IMR-90 (cell line): ENCODE results near the gene FNDC1. TPM values are rescaled to one million over a fixed set of nuclear protein-coding genes. Genes with fewer than 3 reads are reported as not detected.

Experiments used
- ATAC-seq: fragments of 200-7000 bp; cut with Tn5 transposase; 2 replicates; pipeline ENCODE4 v1.9.1; 2020; ENCODE audit warnings: low read depth, mild to moderate bottlenecking, moderate library complexity
- BruUV-seq: library from RNA; stranded (reverse); fragments of 400-500 nt; replicated peaks from 2 replicates; lab custom pipeline; 2021; lab: Mats Ljungman, UMichigan
- CTCF ChIA-PET: fragments of 300-600 bp; formaldehyde crosslinking; extraction: SDS; loops from one replicate; lab custom pipeline; 2021; ENCODE audit warnings: antibody characterized with exemption; lab: Yijun Ruan, JAX
- POLR2A ChIA-PET: fragments of 300-600 bp; sonication (Branson Sonifier 250); formaldehyde crosslinking; loops from one replicate; lab custom pipeline; 2022; ENCODE audit warnings: antibody characterized with exemption; ENCODE audit not compliant: unreplicated experiment; lab: Charles Lee
- DNase-seq: peaks from one replicate; pipeline ENCODE4 v3.0.0; 2013
- H2AFZ ChIP-seq: replicated peaks from 2 replicates; pipeline ENCODE3; 2013; ENCODE audit warnings: low read length, mild to moderate bottlenecking; ENCODE audit not compliant: poor library complexity
- H2AK5ac ChIP-seq: 2 replicates; pipeline ENCODE4 v1.6.1; 2013; ENCODE audit warnings: low read depth, low read length, inconsistent platforms
- H2AK9ac ChIP-seq: replicated peaks from 2 replicates; pipeline ENCODE3; 2013; ENCODE audit warnings: mild to moderate bottlenecking, low read depth, low read length, moderate library complexity; ENCODE audit not compliant: poor library complexity
- H2BK120ac ChIP-seq: 2 replicates; pipeline ENCODE4 v1.6.1; 2013; ENCODE audit warnings: low read depth, low read length, inconsistent platforms
- H2BK15ac ChIP-seq: 3 replicates; pipeline ENCODE4 v1.6.1; 2013; ENCODE audit warnings: low read depth, low read length, inconsistent platforms
- H2BK20ac ChIP-seq: 2 replicates; pipeline ENCODE4 v1.6.1; 2013; ENCODE audit warnings: low read depth, mild to moderate bottlenecking, inconsistent platforms, low read length, moderate library complexity
- H2BK5ac ChIP-seq: 2 replicates; pipeline ENCODE4 v1.6.1; 2013; ENCODE audit warnings: mild to moderate bottlenecking, low read depth, low read length, inconsistent platforms; ENCODE audit not compliant: poor library complexity, severe bottlenecking
- H3K14ac ChIP-seq: replicated peaks from 2 replicates; pipeline ENCODE4 v1.6.1; 2013; ENCODE audit warnings: low read depth, low read length, inconsistent platforms
- H3K18ac ChIP-seq: 2 replicates; pipeline ENCODE4 v1.6.1; 2013; ENCODE audit warnings: low read depth, low read length, control low read depth
- H3K23ac ChIP-seq: 2 replicates; pipeline ENCODE4 v1.6.1; 2013; ENCODE audit warnings: low read depth, low read length, inconsistent platforms
- H3K27ac ChIP-seq: 2 replicates; pipeline ENCODE4 v1.5.1; 2013; ENCODE audit warnings: mild to moderate bottlenecking, control low read depth, low read length; ENCODE audit not compliant: insufficient read depth
- H3K27me3 ChIP-seq: 2 replicates; pipeline ENCODE4 v1.6.1; 2013; ENCODE audit warnings: low read length; ENCODE audit not compliant: control insufficient read depth, insufficient read depth
- H3K36me3 ChIP-seq: 2 replicates; pipeline ENCODE4 v1.6.1; 2013; ENCODE audit warnings: low read length, mixed read lengths; ENCODE audit not compliant: control insufficient read depth, insufficient read depth
- H3K4ac ChIP-seq: 2 replicates; pipeline ENCODE4 v1.6.1; 2013; ENCODE audit warnings: low read depth, low read length, inconsistent platforms
- H3K4me1 ChIP-seq: 2 replicates; pipeline ENCODE4 v1.6.1; 2013; ENCODE audit warnings: low read length, mixed read lengths; ENCODE audit not compliant: control insufficient read depth, insufficient read depth
- H3K4me2 ChIP-seq: 2 replicates; pipeline ENCODE4 v1.6.1; 2013; ENCODE audit warnings: low read depth, mild to moderate bottlenecking, control low read depth, low read length, moderate library complexity
- H3K4me3 ChIP-seq: 2 replicates; pipeline ENCODE4 v1.5.1; 2013; ENCODE audit warnings: low read depth, mild to moderate bottlenecking, control low read depth, low read length, moderate library complexity; ENCODE audit not compliant: insufficient read depth
- H3K56ac ChIP-seq: 2 replicates; pipeline ENCODE4 v1.6.1; 2013; ENCODE audit warnings: low read length, inconsistent platforms; ENCODE audit not compliant: insufficient read depth; ENCODE audit errors: extremely low read depth
- H3K79me1 ChIP-seq, 2 experiments: 2 replicates each; pipeline ENCODE4 v1.6.1; 2013; ENCODE audit warnings: low read length in 2 of 2, inconsistent platforms in 1 of 2, low read depth in 1 of 2
- H3K9ac ChIP-seq: 2 replicates; pipeline ENCODE4 v1.6.1; 2013; ENCODE audit warnings: low read depth, low read length, control low read depth
- H3K9me1 ChIP-seq: 2 replicates; pipeline ENCODE4 v1.6.1; 2013; ENCODE audit warnings: low read length, inconsistent platforms; ENCODE audit not compliant: insufficient read depth
- H3K9me3 ChIP-seq: 2 replicates; pipeline ENCODE4 v1.6.1; 2013; ENCODE audit warnings: low read length; ENCODE audit not compliant: control insufficient read depth, insufficient read depth
- H4K20me1 ChIP-seq: 2 replicates; pipeline ENCODE4 v1.6.1; 2013; ENCODE audit warnings: low read length, inconsistent platforms; ENCODE audit not compliant: insufficient read depth
- H4K5ac ChIP-seq: 2 replicates; pipeline ENCODE4 v1.6.1; 2013; ENCODE audit warnings: mild to moderate bottlenecking, low read depth, low read length, control low read depth
- H4K8ac ChIP-seq, 2 experiments: 2 replicates each; pipeline ENCODE4 v1.6.1; 2013; ENCODE audit warnings: low read depth in 2 of 2, low read length in 2 of 2, control low read depth in 1 of 2, inconsistent platforms in 1 of 2
- H4K91ac ChIP-seq: 2 replicates; pipeline ENCODE4 v1.6.1; 2013; ENCODE audit warnings: low read depth, low read length, inconsistent platforms; ENCODE audit not compliant: insufficient read depth
- BHLHE40 ChIP-seq: fragments of 150-350 bp; IDR thresholded peaks from 2 replicates; pipeline ENCODE4 v1.6.1; 2016; ENCODE audit warnings: mild to moderate bottlenecking, low read depth, low read length
- CEBPB ChIP-seq: IDR thresholded peaks from 2 replicates; pipeline ENCODE4 v1.6.1; 2012; ENCODE audit warnings: low read depth, low read length, improper control_type of control experiment
- FOS ChIP-seq: fragments of 150-350 bp; IDR thresholded peaks from 2 replicates; pipeline ENCODE4 v1.6.1; 2016; ENCODE audit warnings: low read depth, low read length
- MAZ ChIP-seq: IDR thresholded peaks from 2 replicates; pipeline ENCODE4 v1.6.1; 2012; ENCODE audit warnings: low read depth, mild to moderate bottlenecking, low read length, improper control_type of control experiment, moderate library complexity, borderline replicate concordance
- MXI1 ChIP-seq: IDR thresholded peaks from 2 replicates; pipeline ENCODE4 v1.6.1; 2012; ENCODE audit warnings: low read depth, mild to moderate bottlenecking, low read length, moderate library complexity, borderline replicate concordance
- RAD21 ChIP-seq: IDR thresholded peaks from 2 replicates; pipeline ENCODE4 v1.6.1; 2012; ENCODE audit warnings: low read length, improper control_type of control experiment
- RCOR1 ChIP-seq: IDR thresholded peaks from 2 replicates; pipeline ENCODE4 v1.6.1; 2012; ENCODE audit warnings: mild to moderate bottlenecking, low read length, improper control_type of control experiment; ENCODE audit not compliant: insufficient replicate concordance
- RFX5 ChIP-seq: IDR thresholded peaks from 2 replicates; pipeline ENCODE4 v1.8.0; 2012; ENCODE audit warnings: low read depth, mild to moderate bottlenecking, low read length, moderate library complexity
- USF2 ChIP-seq: fragments of 150-350 bp; IDR thresholded peaks from 2 replicates; pipeline ENCODE4 v1.6.1; 2017; ENCODE audit warnings: mild to moderate bottlenecking, antibody characterized with exemption, low read length, low read depth
- WGBS, 2 experiments: methylation state at CpG; one replicate each; pipeline versions ENCODE4 v1.1.5 to v1.1.7; 2013; ENCODE audit warnings: missing lambda C conversion rate in 2 of 2; ENCODE audit not compliant: insufficient read length in 1 of 2; ENCODE audit errors: extremely low coverage in 2 of 2; 5-methylcytosine and 5-hydroxymethylcytosine counted together
- dilution Hi-C: fragments of 300-500 bp; cut with HindIII; formaldehyde crosslinking; loops from one replicate; pipeline ENCODE4 v1.14.3; 2018; ENCODE audit warnings: low sequenced_read_pairs; ENCODE audit not compliant: unreplicated experiment
- in situ Hi-C: fragments of 300-500 bp; cut with MboI; formaldehyde crosslinking; loops from 3 replicates; pipeline ENCODE4 v1.14.3; 2019; ENCODE audit warnings: low sequenced_read_pairs, inconsistent platforms, mixed read lengths
- intact Hi-C: fragments of 100-400 bp; cut with micrococcal nuclease; formaldehyde crosslinking; loops from 2 replicates; pipeline ENCODE4 v1.10.0; 2022
- polyA plus RNA-seq, 3 experiments: library from polyadenylated mRNA; depleted of rRNA; stranded (reverse); fragments of >200 nt; gene quantifications; 2 replicates each; pipeline ENCODE4 v1.2.3, GENCODE V29; 2012; ENCODE audit warnings: low replicate concordance in 1 of 3
- total RNA-seq: library from RNA; depleted of rRNA; stranded (reverse); fragments of >200 nt; gene quantifications from 2 replicates; pipeline ENCODE4 v1.2.3, GENCODE V29; 2012

The FNDC1 gene
- total and polyA plus RNA-seq, 2 of the 4 experiments (the other 2 are of a cell fraction) = 0.03 TPM; not detected in 1

GRCh38 chr6:159127701-159128100 is 41.5 kb upstream of the FNDC1 start:
- no peak overlapping the region for H3K23ac ChIP-seq
- no peak for DNase-seq
- no peaks in the 10 kb centered on the region for H3K4me1 ChIP-seq
- no peak overlapping the region for H2AFZ ChIP-seq
- H3K9ac ChIP-seq = no peak overlapping the region
- ChIA-PET POLR2A (no interaction called here), CTCF (no interaction called here)
- intact Hi-C loops = no loop called here
- no peak overlapping the region for H4K5ac ChIP-seq
- H3K27me3 ChIP-seq = peaks cover 21% of the 10 kb centered on the region
- H4K8ac ChIP-seq = no peak overlapping the region
- H3K9me1 ChIP-seq = no peaks in the 10 kb centered on the region
- no peak overlapping the region for H2BK15ac ChIP-seq
- no peak overlapping the region for H2BK20ac ChIP-seq
- no peak overlapping the region for H2AK9ac ChIP-seq
- no peaks in the 10 kb centered on the region for H4K20me1 ChIP-seq
- H3K14ac ChIP-seq = no peak overlapping the region
- no peak overlapping the region for H2AK5ac ChIP-seq
- H3K27ac ChIP-seq = no peak overlapping the region
- 68% methylated on average over 7 of the region's 12 CpGs; no CpG with 5 or more reads in 1 of the 2 experiments for WGBS, 2 experiments
- dilution Hi-C loops = no loop called here
- H2BK5ac ChIP-seq = no peak overlapping the region
- no peaks in the 10 kb centered on the region for H3K79me1 ChIP-seq
- H3K4me2 ChIP-seq = no peak overlapping the region
- no peak for TF ChIP-seq USF2
- TF ChIP-seq MAZ = no peak
- TF ChIP-seq CEBPB = no peak
- TF ChIP-seq BHLHE40 = no peak
- no peak for TF ChIP-seq RFX5
- no peak for TF ChIP-seq RAD21
- no peak for TF ChIP-seq MXI1
- TF ChIP-seq RCOR1 = no peak
- TF ChIP-seq FOS = no peak
- no peak overlapping the region for H4K91ac ChIP-seq
- no peak overlapping the region for H3K18ac ChIP-seq
- H3K56ac ChIP-seq = no peak overlapping the region
- H2BK120ac ChIP-seq = no peak overlapping the region
- no TSS peak for BruUV-seq
- H3K4ac ChIP-seq = no peak overlapping the region
- no peak for ATAC-seq
- no peak overlapping the region for H3K4me3 ChIP-seq
- in situ Hi-C loops = no loop called here
- no peaks in the 10 kb centered on the region for H3K36me3 ChIP-seq
- H3K9me3 ChIP-seq = no peaks in the 10 kb centered on the region
